ENCODE data around the gene TNK1.
"Not testable (repeated sequence)": the region's sequence is repeated elsewhere in the genome, so short reads cannot be mapped to it uniquely, and the experiment has no call there.

Gene TNK1

GRCh38 chr17:7380855-7381683, at the start of gene TNK1:
TSS of gene TNK1 (plus strand) at chr17:7381089. CDS start at chr17:7382927, 1,838 bp downstream.
- DNase-seq, result no peak

GRCh38 chr17:7332111-7332510, 48.8 kb upstream of the TNK1 start:
- no peak for DNase-seq

GRCh38 chr17:7332600-7333069, 48.3 kb upstream of the TNK1 start:
- DNase-seq, result not testable (repeated sequence)

- no peak for DNase-seq
These were observed 45.9 kb upstream of the TNK1 start for GRCh38 chr17:7334938-7335538.

GRCh38 chr17:7335765-7336164, 45.1 kb upstream of the TNK1 start:
- not testable (repeated sequence) for DNase-seq

GRCh38 chr17:7336240-7337175, 44.4 kb upstream of the TNK1 start, which contains the start of gene ACAP1:
TSS of gene ACAP1 (plus strand) at chr17:7336529. CDS start at chr17:7336735, 206 bp downstream.
- no peak for DNase-seq

- not testable (repeated sequence) for DNase-seq
These were observed 43.3 kb upstream of the TNK1 start for GRCh38 chr17:7337600-7337999.

- DNase-seq, result no peak
These were observed 40.7 kb upstream of the TNK1 start for GRCh38 chr17:7340179-7340578.

GRCh38 chr17:7341842-7342241, 39.0 kb upstream of the TNK1 start:
- DNase-seq, result no peak

GRCh38 chr17:7343250-7343649, 37.6 kb upstream of the TNK1 start:
- DNase-seq, result no peak

- DNase-seq, result no peak
These were observed 33.9 kb upstream of the TNK1 start for GRCh38 chr17:7346761-7347614.

- no peak for DNase-seq
These were observed 33.0 kb upstream of the TNK1 start for GRCh38 chr17:7347630-7348477.

- DNase-seq, result no peak
These were observed 32.2 kb upstream of the TNK1 start for GRCh38 chr17:7348478-7349242.

GRCh38 chr17:7351665-7352502, 29.0 kb upstream of the TNK1 start, which contains the start of gene KCTD11:
TSS of gene KCTD11 (plus strand) at chr17:7352162.
- DNase-seq, result peak; percentile 91

- DNase-seq, result no peak
These were observed 28.4 kb upstream of the TNK1 start for GRCh38 chr17:7352503-7352889.

GRCh38 chr17:7352910-7353635, 27.8 kb upstream of the TNK1 start:
- DNase-seq, result no peak

- DNase-seq, result no peak
These were observed 26.5 kb upstream of the TNK1 start for GRCh38 chr17:7354262-7354843.

GRCh38 chr17:7355053-7355452, 25.8 kb upstream of the TNK1 start, which contains the start of gene TMEM95:
TSS of gene TMEM95 (plus strand) at chr17:7355156. CDS start at chr17:7355205, 49 bp downstream.
- DNase-seq, result no peak

Measured in 8988T (cell line).